HepG2 (cell line): ENCODE measurements around the gene ELF2. TPM values are rescaled to one million over a fixed set of nuclear protein-coding genes. Genes with fewer than 3 reads are reported as not detected.

ENCODE experiments used
- ARID2 ChIP-seq: sonication (generic); formaldehyde crosslinking; IDR thresholded peaks from 2 replicates; pipeline ENCODE4 v1.8.1; 2022; ENCODE audit warnings: mild to moderate bottlenecking, missing genetic modification reagents, borderline replicate concordance
- ARNTL ChIP-seq: sonication (generic); formaldehyde crosslinking; IDR thresholded peaks from 2 replicates; pipeline ENCODE4 v1.4.0; 2020; ENCODE audit warnings: mild to moderate bottlenecking, missing genetic modification reagents
- ATF1 ChIP-seq: IDR thresholded peaks from 2 replicates; pipeline ENCODE4 v1.6.1; 2016; ENCODE audit warnings: mild to moderate bottlenecking, control low read depth
- DR1 ChIP-seq: sonication (generic); formaldehyde crosslinking; IDR thresholded peaks from 2 replicates; pipeline ENCODE4 v1.8.0; 2021; ENCODE audit warnings: mild to moderate bottlenecking, missing genetic modification reagents, inconsistent platforms
- E2F5 ChIP-seq: sonication (generic); formaldehyde crosslinking; conservative IDR thresholded peaks from 2 replicates; pipeline ENCODE4 v1.4.0; 2020; ENCODE audit warnings: missing genetic modification reagents
- MEF2D ChIP-seq: sonication (generic); formaldehyde crosslinking; IDR thresholded peaks from 2 replicates; pipeline ENCODE4 v1.5.1; 2020; ENCODE audit warnings: mild to moderate bottlenecking, missing genetic modification reagents
- MYNN ChIP-seq: sonication (generic); formaldehyde crosslinking; IDR thresholded peaks from 2 replicates; pipeline ENCODE4 v1.4.0; 2020; ENCODE audit warnings: mild to moderate bottlenecking, low read depth, missing genetic modification reagents
- NFKB2 ChIP-seq: sonication (generic); formaldehyde crosslinking; IDR thresholded peaks from 2 replicates; pipeline ENCODE4 v1.4.0; 2020; ENCODE audit warnings: missing genetic modification reagents, borderline replicate concordance
- NR2F1 ChIP-seq, 2 experiments: fragments of 450-650 bp in 1 of 2; formaldehyde crosslinking in 1 of 2; IDR thresholded peaks; 2 replicates each; pipeline versions ENCODE4 v1.5.0 to v1.6.1; 2016 to 2020; ENCODE audit warnings: mild to moderate bottlenecking in 1 of 2, missing compliant biosample characterization in 1 of 2, missing genetic modification reagents in 1 of 2, moderate library complexity in 1 of 2
- PBX3 ChIP-seq: sonication (generic); formaldehyde crosslinking; IDR thresholded peaks from 2 replicates; pipeline ENCODE4 v1.8.1; 2023; ENCODE audit warnings: missing genetic modification reagents, inconsistent platforms, borderline replicate concordance
- SAP130 ChIP-seq: IDR thresholded peaks from 2 replicates; pipeline ENCODE4 v1.6.1; 2016; ENCODE audit warnings: low read depth
- SETDB1 ChIP-seq: sonication (generic); formaldehyde crosslinking; IDR thresholded peaks from 2 replicates; pipeline ENCODE4 v1.5.1; 2020; ENCODE audit warnings: missing genetic modification reagents, mild to moderate bottlenecking, borderline replicate concordance
- SNRNP70 ChIP-seq: fragments of 200-400 bp; formaldehyde crosslinking; IDR thresholded peaks from 2 replicates; pipeline ENCODE4 v1.6.1; 2017; ENCODE audit warnings: mild to moderate bottlenecking, low read depth, low read length, moderate library complexity
- SPEN ChIP-seq: sonication (generic); formaldehyde crosslinking; IDR thresholded peaks from 2 replicates; pipeline ENCODE4 v1.5.1; 2020; ENCODE audit warnings: low read depth, mild to moderate bottlenecking, missing genetic modification reagents
- TAF1 ChIP-seq: sonication (generic); formaldehyde crosslinking; IDR thresholded peaks from 2 replicates; pipeline ENCODE4 v1.4.0; 2020; ENCODE audit warnings: missing genetic modification reagents
- TMF1 ChIP-seq: sonication (generic); formaldehyde crosslinking; IDR thresholded peaks from 2 replicates; pipeline ENCODE4 v1.8.1; 2022; ENCODE audit warnings: low read depth, missing genetic modification reagents
- ZEB1 ChIP-seq: IDR thresholded peaks from 2 replicates; pipeline ENCODE4 v1.6.1; 2012; ENCODE audit warnings: mild to moderate bottlenecking, low read depth, inconsistent platforms; ENCODE audit not compliant: insufficient replicate concordance
- ZNF468 ChIP-seq: sonication (generic); formaldehyde crosslinking; IDR thresholded peaks from 2 replicates; pipeline ENCODE4 v1.8.0; 2022; ENCODE audit warnings: mild to moderate bottlenecking, moderate library complexity, missing genetic modification reagents
- ZNF543 ChIP-seq: sonication (generic); formaldehyde crosslinking; IDR thresholded peaks from 2 replicates; pipeline ENCODE4 v1.4.0; 2020; ENCODE audit warnings: mild to moderate bottlenecking, missing genetic modification reagents
- ZNF569 ChIP-seq: sonication (generic); formaldehyde crosslinking; IDR thresholded peaks from 2 replicates; pipeline ENCODE4 v1.5.0; 2020; ENCODE audit warnings: mild to moderate bottlenecking, missing genetic modification reagents, moderate library complexity, borderline replicate concordance
- ZNF652 ChIP-seq: IDR thresholded peaks from 2 replicates; pipeline ENCODE4 v1.6.1; 2016; ENCODE audit warnings: low read depth, borderline replicate concordance
- ZNF740 ChIP-seq: sonication (generic); formaldehyde crosslinking; IDR thresholded peaks from 2 replicates; pipeline ENCODE4 v1.4.0; 2020; ENCODE audit warnings: missing genetic modification reagents
- ZNF773 ChIP-seq: sonication (generic); formaldehyde crosslinking; IDR thresholded peaks from 2 replicates; pipeline ENCODE4 v1.4.0; 2020; ENCODE audit warnings: missing genetic modification reagents, borderline replicate concordance
- ZNF788 ChIP-seq: sonication (generic); formaldehyde crosslinking; IDR thresholded peaks from 2 replicates; pipeline ENCODE4 v1.5.0; 2020; ENCODE audit warnings: mild to moderate bottlenecking, missing genetic modification reagents, borderline replicate concordance
- polyA plus RNA-seq, 8 experiments: library from polyadenylated mRNA; depleted of rRNA in 3 of 8; stranded (reverse) in 7 of 8; unstranded in 1 of 8; fragments of >200 nt; fragmentation: Illumina TruSeq in 4 of 8; extraction: Trizol in 4 of 8; gene quantifications; 2 replicates each; pipeline versions ENCODE4 v1.2.1 to v1.2.3, GENCODE V29; 2011 to 2016; ENCODE audit warnings: low read depth in 4 of 8, missing spikeins in 1 of 8, mixed read lengths in 1 of 8; ENCODE audit not compliant: insufficient read depth in 1 of 8
- total RNA-seq, 5 experiments: library from RNA; depleted of rRNA; stranded (reverse); fragments of >200 nt; fragmentation: Illumina TruSeq; extraction: Trizol; gene quantifications; 2 replicates each; pipeline ENCODE4 v1.2.3, GENCODE V29; 2016; ENCODE audit warnings: low read depth in 1 of 5
- TF ChIP-seq, protein P1 (sequence below): sonication (generic); formaldehyde crosslinking; IDR thresholded peaks from 2 replicates; pipeline ENCODE4 v1.4.0; 2020; ENCODE audit warnings: missing genetic modification reagents
- TF ChIP-seq, protein P2 (sequence below): sonication (generic); formaldehyde crosslinking; IDR thresholded peaks from 2 replicates; pipeline ENCODE4 v1.4.0; 2020; ENCODE audit warnings: low read depth, mild to moderate bottlenecking, missing genetic modification reagents

Gene ELF2
- total and polyA plus RNA-seq, 2 of the 13 experiments (the other 11 are each of a cell fraction or from before 2014, with no cell fraction given): 28.6 to 35.4 TPM

DNA sequence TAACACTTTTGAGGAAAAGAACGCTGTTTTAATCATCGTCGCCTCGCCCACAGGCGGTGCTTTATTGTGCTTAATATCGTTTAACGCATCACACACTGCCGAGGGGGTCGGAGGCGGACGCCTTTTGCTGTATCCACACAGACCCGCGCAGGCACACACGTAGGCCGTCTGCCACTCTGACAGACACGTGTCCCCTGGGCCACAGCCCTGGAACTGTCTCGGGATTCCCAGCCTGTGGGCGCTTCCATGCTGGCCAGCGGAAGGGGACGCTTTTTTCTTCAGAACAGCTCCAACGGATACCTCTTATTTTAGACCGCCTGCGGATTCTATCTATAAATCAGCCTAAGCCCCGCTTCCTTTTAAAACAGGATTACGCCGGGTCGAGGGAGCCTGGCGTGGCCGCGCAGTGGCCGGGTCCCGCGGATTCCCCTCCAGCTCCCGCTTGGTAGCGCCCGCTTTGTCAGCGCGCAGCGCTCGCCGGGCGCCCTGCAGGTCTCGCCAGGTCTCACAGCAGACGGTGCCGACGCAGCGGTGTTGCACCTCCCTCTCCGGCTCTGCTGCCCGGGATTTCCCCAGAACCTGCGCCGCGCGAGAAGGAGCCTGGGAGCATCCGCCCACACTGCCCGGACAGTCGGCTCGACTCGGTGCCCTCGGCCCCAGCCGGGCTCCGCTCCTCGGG lies 161.6 kb downstream of the ELF2 start, which contains the start of gene NOCT (continued):
- 0 out of 2 replicates have a peak, but pooled peaks have one; percentile 42 for TF ChIP-seq E2F5
- peak; percentile 97 for TF ChIP-seq SAP130 (CRISPR knock-in tag)
- TF ChIP-seq, protein P1, sequence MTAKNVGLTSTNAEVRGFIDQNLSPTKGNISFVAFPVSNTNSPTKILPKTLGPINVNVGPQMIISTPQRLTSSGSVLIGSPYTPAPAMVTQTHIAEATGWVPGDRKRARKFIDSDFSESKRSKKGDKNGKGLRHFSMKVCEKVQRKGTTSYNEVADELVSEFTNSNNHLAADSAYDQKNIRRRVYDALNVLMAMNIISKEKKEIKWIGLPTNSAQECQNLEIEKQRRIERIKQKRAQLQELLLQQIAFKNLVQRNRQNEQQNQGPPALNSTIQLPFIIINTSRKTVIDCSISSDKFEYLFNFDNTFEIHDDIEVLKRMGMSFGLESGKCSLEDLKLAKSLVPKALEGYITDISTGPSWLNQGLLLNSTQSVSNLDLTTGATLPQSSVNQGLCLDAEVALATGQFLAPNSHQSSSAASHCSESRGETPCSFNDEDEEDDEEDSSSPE (CRISPR knock-in tag): peak; percentile 66
- TF ChIP-seq NR2F1 (CRISPR knock-in tag; IDR thresholded peaks at IDR 0.05): no peak
- TF ChIP-seq TAF1 (CRISPR knock-in tag): peak; percentile 98
- no peak for TF ChIP-seq SNRNP70
- 0 out of 2 replicates have a peak, but pooled peaks have one; percentile 40 for TF ChIP-seq PBX3
- TF ChIP-seq ZNF543 (CRISPR knock-in tag): no peak
- no peak for TF ChIP-seq ZNF569 (CRISPR knock-in tag)
- TF ChIP-seq ZNF788 (CRISPR knock-in tag): no peak
- TF ChIP-seq SPEN: peak; percentile 88
- no peak for TF ChIP-seq SETDB1 (CRISPR knock-in tag)
- no peak for TF ChIP-seq ZNF740 (CRISPR knock-in tag)
- peak; percentile 76; the same call in 1 of the 2 replicates for TF ChIP-seq DR1 (CRISPR knock-in tag)
- peak; percentile 58; the same call in 1 of the 2 replicates for TF ChIP-seq MYNN
- TF ChIP-seq ZNF773 (CRISPR knock-in tag): peak; percentile 36; the same call in 1 of the 2 replicates
- peak; percentile 63; the same call in 1 of the 2 replicates for TF ChIP-seq ATF1
- TF ChIP-seq ARID2 (CRISPR knock-in tag): no peak
- TF ChIP-seq, protein P2, sequence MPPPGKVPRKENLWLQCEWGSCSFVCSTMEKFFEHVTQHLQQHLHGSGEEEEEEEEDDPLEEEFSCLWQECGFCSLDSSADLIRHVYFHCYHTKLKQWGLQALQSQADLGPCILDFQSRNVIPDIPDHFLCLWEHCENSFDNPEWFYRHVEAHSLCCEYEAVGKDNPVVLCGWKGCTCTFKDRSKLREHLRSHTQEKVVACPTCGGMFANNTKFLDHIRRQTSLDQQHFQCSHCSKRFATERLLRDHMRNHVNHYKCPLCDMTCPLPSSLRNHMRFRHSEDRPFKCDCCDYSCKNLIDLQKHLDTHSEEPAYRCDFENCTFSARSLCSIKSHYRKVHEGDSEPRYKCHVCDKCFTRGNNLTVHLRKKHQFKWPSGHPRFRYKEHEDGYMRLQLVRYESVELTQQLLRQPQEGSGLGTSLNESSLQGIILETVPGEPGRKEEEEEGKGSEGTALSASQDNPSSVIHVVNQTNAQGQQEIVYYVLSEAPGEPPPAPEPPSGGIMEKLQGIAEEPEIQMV: no peak
- TF ChIP-seq ZNF652 (CRISPR knock-in tag): no peak
- peak; percentile 84 for TF ChIP-seq ARNTL (CRISPR knock-in tag)
- TF ChIP-seq MEF2D (CRISPR knock-in tag): peak; percentile 70; the same call in 1 of the 2 replicates
- TF ChIP-seq NFKB2: peak; percentile 27; the same call in 1 of the 2 replicates
- TF ChIP-seq ZEB1: no peak
- no peak for TF ChIP-seq ZNF468 (CRISPR knock-in tag)
- no peak for TF ChIP-seq TMF1 (CRISPR knock-in tag)
